SU-DHL-6 (cell line): ENCODE results near the gene LTB4R.

Experiments
- EZH2phosphoT487 ChIP-seq: fragments of 200-600 bp; sonication (generic), shearing (Covaris generic); conservative IDR thresholded peaks from 2 replicates; pipeline ENCODE4 v1.6.1; 2018; ENCODE audit warnings: mild to moderate bottlenecking, antibody characterized with exemption, low read length, moderate library complexity, mixed read lengths
- TF ChIP-seq, protein P1 (sequence below): fragments of 200-600 bp; sonication (generic); IDR thresholded peaks from one replicate; pipeline ENCODE4 v1.5.1; 2017; ENCODE audit warnings: antibody characterized with exemption, mild to moderate bottlenecking, low read length, moderate library complexity; ENCODE audit not compliant: insufficient read depth, poor library complexity, severe bottlenecking

DNA sequence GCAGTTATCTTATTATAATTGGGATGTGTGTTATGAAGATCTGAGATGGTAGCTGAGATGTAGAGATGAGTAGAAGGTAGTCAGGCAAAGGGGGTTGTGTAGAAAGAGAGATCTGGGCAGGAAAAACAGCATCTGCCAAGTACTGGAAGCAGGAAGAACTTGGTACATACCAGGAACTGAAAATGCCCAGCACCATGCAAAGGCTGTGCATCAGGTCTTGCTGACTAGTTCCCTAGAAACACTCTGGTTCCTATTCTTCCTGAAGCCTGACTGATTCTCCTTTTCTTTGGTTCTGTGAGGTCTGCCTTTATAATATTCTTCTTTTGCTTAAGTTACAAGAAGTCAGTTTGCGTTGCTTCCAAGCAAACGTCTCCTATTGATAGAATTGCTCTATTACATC lies 50.0 kb downstream of the LTB4R start:
- TF ChIP-seq, protein P1, sequence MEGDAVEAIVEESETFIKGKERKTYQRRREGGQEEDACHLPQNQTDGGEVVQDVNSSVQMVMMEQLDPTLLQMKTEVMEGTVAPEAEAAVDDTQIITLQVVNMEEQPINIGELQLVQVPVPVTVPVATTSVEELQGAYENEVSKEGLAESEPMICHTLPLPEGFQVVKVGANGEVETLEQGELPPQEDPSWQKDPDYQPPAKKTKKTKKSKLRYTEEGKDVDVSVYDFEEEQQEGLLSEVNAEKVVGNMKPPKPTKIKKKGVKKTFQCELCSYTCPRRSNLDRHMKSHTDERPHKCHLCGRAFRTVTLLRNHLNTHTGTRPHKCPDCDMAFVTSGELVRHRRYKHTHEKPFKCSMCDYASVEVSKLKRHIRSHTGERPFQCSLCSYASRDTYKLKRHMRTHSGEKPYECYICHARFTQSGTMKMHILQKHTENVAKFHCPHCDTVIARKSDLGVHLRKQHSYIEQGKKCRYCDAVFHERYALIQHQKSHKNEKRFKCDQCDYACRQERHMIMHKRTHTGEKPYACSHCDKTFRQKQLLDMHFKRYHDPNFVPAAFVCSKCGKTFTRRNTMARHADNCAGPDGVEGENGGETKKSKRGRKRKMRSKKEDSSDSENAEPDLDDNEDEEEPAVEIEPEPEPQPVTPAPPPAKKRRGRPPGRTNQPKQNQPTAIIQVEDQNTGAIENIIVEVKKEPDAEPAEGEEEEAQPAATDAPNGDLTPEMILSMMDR: no peak
- no peak for TF ChIP-seq EZH2phosphoT487
